ENCODE data around the gene GP1BB.

GP1BB gene

GRCh38 chr22:19743081-19743480, 19.7 kb downstream of the GP1BB start:
- DNase-seq = no peak

DNA sequence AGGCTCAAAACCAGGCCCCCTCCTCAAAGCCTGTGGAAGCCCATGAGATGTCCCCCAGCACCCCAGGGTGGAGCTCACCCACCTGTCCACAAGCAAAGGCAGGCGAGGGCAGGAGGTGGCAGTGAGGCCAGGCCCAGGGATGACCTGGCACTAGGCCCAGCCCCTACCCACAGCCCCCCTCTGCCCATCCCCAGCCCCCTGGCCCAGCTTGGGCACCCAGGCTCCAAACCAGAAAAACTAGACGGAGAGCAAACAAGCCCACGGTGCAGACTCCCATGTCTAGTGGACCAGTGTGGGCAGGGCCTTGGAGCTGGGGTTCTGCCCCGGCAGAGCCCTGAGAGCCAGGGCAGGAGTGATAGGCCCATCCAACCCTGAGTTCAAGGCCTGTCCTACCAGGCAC, 20.3 kb downstream of the GP1BB start:
- DNase-seq = no peak

GRCh38 chr22:19744350-19745006, 21.1 kb downstream of the GP1BB start:
- no peak for DNase-seq

GRCh38 chr22:19745155-19746101, 22.1 kb downstream of the GP1BB start:
- DNase-seq = no peak

GRCh38 chr22:19746726-19747125, 23.4 kb downstream of the GP1BB start:
- DNase-seq = no peak

- DNase-seq = no peak
Measured at GRCh38 chr22:19747551-19747950, 24.2 kb downstream of the GP1BB start.

DNA sequence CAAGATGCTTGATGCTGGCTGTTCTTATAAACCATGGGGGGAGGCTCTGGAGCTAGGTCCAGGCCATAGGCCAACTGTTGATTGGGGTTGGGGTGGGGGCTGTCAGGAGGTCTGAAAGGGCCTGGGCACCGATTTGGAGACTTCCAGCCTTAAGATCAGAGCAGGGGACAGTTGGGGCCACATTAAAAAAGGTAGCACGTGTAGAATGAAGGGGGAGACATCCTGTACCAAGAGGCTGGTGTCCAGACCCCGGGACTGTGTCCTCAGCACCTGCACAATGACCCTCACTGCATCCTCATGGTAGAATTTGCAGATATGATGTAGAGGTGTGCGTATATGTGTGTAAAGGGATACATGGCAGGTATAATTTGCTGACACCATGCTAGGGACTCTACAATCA, 24.8 kb downstream of the GP1BB start:
- DNase-seq = no peak

DNA sequence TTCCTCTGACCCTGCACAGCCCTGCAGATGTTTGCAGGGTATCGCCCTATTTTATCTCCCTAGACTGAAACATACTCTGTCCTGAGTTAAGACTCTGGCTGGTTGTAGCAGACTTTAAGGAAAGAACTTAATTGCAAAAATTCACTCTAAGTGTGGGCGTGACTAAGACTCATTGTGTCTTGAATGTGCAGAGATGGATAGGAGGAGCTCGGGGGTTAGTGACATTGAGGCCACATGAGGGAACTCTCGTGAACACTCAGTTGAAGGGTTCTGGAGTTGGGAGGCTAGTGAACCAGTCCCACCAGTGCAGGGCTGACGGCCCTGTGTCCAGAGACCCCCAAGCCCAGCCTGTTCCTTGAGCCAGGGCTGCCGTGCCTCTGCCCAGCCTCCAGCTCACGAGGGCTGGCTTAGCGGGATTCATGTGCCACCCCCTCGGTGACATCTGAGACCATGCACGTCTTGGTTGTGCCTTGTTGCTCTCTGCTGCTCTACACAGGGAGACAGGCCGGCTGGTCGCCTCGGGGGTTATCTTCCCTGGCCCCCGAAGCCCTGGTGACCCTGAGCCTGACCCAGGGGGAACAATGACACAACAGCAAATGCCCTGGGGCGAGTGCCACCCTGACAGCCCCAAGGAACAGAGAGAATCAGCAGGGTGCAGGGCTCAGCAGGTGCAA, 25.8 kb downstream of the GP1BB start:
- DNase-seq = no peak

DNA sequence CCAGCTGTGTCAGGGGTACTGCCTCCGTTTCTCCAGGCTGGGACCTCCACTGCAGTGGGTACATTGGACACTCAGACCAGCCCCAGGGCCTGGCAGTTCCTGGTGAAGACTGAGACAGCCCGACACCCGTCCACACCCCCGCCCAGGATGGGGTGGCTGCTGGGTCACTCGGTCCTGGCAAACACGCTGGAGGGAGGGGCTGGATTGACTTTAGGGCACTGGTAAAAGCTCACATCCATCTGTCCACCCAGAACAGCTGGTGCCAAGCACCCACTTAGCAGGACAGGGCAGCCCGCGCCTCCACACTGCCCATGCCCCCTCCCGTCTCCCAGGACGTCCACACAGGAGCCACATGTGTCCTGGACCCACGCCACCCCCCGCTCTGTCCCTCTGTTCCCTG, 26.5 kb downstream of the GP1BB start:
- DNase-seq = no peak

GRCh38 chr22:19750507-19751490, 27.5 kb downstream of the GP1BB start:
- no peak for DNase-seq

DNA sequence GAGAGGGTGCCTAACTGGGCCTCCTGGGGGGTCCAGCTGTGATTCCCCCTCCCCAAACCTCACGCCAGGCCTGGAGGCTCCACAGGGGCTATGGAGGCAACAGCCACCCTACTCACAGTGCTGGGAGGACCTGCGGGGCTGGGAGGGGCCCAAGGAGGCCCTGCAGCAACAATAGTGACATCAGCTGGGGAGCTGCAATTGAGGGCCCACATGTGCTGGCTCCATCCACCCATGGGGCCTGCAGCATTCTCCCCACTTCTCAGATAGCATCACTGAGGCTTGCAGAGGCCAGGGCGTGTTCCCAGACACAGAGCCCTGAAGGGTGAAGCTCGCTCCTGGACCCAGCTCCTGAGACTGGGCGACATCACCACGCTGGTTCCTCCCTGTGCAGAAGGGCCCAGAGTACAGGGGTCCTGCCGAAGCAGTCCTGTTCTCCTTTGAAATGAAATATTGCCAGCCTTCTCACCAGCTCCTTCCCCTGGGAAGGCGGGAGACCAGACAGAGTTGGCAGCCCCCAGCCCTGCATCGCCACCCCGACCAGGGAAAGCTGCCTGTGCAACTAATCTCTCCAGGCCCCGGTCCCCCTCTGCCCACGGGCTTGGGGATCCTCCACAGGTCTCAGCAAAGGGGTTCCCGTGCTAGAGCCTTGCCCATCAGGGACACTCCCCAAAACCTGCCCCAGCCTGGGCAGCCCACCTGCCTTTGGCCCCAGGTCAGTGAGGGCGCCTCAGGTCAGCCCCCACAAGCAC, 28.3 kb downstream of the GP1BB start:
- DNase-seq = no peak

- DNase-seq = no peak
Measured at GRCh38 chr22:19753090-19753842, 29.9 kb downstream of the GP1BB start.

GRCh38 chr22:19753996-19754700, 30.8 kb downstream of the GP1BB start:
- no peak for DNase-seq

DNA sequence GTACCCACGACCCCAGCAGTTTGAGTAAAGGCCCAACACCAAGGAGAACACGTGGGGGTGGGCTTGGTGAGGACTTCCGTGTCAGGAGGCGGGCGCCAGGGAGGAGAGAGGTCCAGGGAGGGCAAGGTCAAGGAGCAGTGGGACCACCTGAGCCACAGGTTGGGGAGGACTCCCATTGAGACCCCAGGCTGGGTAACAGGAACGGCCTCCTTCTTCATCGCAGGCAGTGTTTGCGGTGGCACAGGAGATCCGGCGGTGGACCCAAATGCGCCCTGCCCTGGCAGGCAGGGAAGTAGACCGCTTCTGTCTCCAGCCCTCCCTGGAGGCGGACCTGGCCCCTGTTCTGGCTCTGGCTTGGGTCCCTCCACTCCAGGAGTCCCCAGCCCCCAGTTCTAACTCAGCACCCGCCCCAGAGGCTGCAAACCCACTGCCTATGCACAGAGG, 31.4 kb downstream of the GP1BB start:
- no peak for DNase-seq

GRCh38 chr22:19755145-19755710, 31.9 kb downstream of the GP1BB start:
- DNase-seq = no peak

DNA sequence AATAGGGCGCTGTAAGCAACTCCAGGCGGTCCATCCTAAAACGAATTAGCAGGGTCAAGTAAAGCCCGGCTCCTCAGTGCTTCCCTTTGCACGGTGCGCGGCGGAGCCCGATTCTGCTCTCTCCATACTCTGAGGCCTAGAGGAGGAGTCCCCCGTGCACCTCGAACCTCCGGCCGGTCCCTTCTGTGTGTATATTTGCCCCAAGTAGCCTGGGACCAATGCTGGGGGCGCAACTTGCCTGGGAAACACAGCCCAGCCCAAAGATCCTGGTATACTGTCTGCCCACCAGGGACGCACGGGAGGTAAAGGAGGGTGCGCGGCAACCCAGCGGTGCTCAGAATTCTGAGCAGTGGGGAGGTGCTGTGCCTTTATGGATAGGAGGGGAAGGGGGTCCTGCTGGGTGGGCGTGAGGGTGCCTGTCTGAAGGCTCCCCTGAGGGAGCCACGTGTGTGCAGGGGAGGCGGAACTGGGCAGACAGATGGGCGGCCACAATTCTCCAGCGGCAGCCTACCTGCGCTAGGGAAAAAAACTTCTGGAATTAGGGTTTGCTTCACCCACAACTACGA, 32.5 kb downstream of the GP1BB start:
- DNase-seq = no peak

DNA sequence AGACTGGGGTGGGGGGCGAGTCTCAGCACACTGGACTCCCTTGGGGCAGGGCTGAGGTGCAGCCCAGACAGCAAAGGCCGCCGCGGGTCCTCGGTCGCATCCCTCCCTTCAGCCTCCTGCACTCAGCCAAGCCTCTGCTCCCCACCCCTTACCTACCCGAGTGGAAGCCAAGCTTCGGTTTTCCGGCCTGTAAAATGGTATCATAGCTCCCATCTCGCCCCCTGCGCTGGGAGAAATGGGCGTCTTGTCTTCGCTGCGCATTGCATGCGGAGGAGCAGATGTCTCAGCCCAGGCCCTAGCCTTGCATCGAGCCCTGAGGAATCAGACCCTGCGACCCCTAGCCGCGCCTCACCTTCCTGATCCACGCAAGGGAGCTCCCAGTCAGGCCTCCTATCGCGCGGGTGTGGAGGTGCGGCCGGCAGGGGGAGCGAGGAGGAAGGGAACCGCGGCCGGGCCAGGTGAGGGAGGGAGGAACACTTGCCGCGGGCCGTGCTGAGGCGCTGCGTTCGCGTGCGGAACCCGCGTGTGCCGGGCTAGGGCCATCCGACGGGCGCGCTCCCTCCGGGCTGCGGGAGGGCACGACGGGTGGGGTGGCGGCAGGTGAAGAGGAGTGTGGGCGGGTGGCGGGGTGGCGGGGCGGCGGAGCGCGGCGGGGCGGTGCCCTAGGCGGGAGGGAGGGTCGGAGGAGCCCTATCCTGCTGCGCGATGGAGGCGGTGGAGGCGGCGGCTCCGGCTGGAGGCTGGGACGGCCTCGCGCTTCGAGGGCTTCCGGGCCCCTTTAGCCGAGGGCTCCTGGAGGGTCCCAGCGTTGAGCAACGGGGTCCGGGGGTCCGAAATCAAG, 33.2 kb downstream of the GP1BB start:
- no peak for DNase-seq

All from NCI-H187 (cell line).